ENCODE data around the gene KNDC1. TPM values are rescaled to one million over a fixed set of nuclear protein-coding genes. Genes with fewer than 3 reads are reported as not detected.

The KNDC1 gene
- total and polyA plus RNA-seq, 2 experiments from 2014 or later: 1.8 to 16.0 TPM

GRCh38 chr10:133204226-133205015 is 44.4 kb downstream of the KNDC1 start:
- Mint-ChIP-seq H3K27me3 (ENCODE audit: insufficient read depth, low read depth, poor library complexity) (peaks cover 2% of the 10 kb centered on the region), H3K27ac (no peak overlapping the region), H3K4me3 (no peak overlapping the region), H3K36me3 (ENCODE audit: low read depth) (no peaks in the 10 kb centered on the region), H3K9me3 (no peaks in the 10 kb centered on the region), H3K4me1 (no peaks in the 10 kb centered on the region)
- H2AFZ ChIP-seq: no peak overlapping the region
- DNase-seq (ENCODE audit: low spot score): no peak
- H3F3A ChIP-seq (replicated peaks; ENCODE audit: low read depth): 0 out of 2 replicates have a peak, but pooled peaks cover 3% of the 10 kb centered on the region
- no peak for ATAC-seq
- H3K4me3 ChIP-seq: no peak overlapping the region
- H3K4me1 ChIP-seq (ENCODE audit: insufficient read depth): no peaks in the 10 kb centered on the region
- no peaks in the 10 kb centered on the region for H4K20me1 ChIP-seq (replicated peaks; ENCODE audit: insufficient read depth)
- no peak for TF ChIP-seq POLR2AphosphoS5 (IDR thresholded peaks at IDR 0.05; ENCODE audit: low read depth)
- TF ChIP-seq ZNF462 (CRISPR knock-in tag; IDR thresholded peaks at IDR 0.05): no peak
- TF ChIP-seq CREB1 (CRISPR knock-in tag; IDR thresholded peaks at IDR 0.05; ENCODE audit: low read depth): no peak
- TF ChIP-seq EZH2phosphoT487 (IDR thresholded peaks at IDR 0.05; ENCODE audit: unreplicated experiment): no peak
- TF ChIP-seq STAT1 (IDR thresholded peaks at IDR 0.05; ENCODE audit: unreplicated experiment): no peak
- no peak for TF ChIP-seq JUNB (IDR thresholded peaks at IDR 0.05; ENCODE audit: unreplicated experiment)
- TF ChIP-seq NANOG (IDR thresholded peaks at IDR 0.05; ENCODE audit: borderline replicate concordance): no peak
- TF ChIP-seq ZNF331 (CRISPR knock-in tag; IDR thresholded peaks at IDR 0.05; ENCODE audit: low read depth): no peak
- no peak for TF ChIP-seq ZNF114 (CRISPR knock-in tag; IDR thresholded peaks at IDR 0.05)
- TF ChIP-seq, protein P1, sequence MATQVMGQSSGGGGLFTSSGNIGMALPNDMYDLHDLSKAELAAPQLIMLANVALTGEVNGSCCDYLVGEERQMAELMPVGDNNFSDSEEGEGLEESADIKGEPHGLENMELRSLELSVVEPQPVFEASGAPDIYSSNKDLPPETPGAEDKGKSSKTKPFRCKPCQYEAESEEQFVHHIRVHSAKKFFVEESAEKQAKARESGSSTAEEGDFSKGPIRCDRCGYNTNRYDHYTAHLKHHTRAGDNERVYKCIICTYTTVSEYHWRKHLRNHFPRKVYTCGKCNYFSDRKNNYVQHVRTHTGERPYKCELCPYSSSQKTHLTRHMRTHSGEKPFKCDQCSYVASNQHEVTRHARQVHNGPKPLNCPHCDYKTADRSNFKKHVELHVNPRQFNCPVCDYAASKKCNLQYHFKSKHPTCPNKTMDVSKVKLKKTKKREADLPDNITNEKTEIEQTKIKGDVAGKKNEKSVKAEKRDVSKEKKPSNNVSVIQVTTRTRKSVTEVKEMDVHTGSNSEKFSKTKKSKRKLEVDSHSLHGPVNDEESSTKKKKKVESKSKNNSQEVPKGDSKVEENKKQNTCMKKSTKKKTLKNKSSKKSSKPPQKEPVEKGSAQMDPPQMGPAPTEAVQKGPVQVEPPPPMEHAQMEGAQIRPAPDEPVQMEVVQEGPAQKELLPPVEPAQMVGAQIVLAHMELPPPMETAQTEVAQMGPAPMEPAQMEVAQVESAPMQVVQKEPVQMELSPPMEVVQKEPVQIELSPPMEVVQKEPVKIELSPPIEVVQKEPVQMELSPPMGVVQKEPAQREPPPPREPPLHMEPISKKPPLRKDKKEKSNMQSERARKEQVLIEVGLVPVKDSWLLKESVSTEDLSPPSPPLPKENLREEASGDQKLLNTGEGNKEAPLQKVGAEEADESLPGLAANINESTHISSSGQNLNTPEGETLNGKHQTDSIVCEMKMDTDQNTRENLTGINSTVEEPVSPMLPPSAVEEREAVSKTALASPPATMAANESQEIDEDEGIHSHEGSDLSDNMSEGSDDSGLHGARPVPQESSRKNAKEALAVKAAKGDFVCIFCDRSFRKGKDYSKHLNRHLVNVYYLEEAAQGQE (IDR thresholded peaks at IDR 0.05; ENCODE audit: unreplicated experiment): no peak
- no peak for TF ChIP-seq EZH2 (IDR thresholded peaks at IDR 0.05; ENCODE audit: low read depth, unreplicated experiment)
- TF ChIP-seq, protein P2, sequence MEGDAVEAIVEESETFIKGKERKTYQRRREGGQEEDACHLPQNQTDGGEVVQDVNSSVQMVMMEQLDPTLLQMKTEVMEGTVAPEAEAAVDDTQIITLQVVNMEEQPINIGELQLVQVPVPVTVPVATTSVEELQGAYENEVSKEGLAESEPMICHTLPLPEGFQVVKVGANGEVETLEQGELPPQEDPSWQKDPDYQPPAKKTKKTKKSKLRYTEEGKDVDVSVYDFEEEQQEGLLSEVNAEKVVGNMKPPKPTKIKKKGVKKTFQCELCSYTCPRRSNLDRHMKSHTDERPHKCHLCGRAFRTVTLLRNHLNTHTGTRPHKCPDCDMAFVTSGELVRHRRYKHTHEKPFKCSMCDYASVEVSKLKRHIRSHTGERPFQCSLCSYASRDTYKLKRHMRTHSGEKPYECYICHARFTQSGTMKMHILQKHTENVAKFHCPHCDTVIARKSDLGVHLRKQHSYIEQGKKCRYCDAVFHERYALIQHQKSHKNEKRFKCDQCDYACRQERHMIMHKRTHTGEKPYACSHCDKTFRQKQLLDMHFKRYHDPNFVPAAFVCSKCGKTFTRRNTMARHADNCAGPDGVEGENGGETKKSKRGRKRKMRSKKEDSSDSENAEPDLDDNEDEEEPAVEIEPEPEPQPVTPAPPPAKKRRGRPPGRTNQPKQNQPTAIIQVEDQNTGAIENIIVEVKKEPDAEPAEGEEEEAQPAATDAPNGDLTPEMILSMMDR (conservative IDR thresholded peaks at IDR 0.05; ENCODE audit: low read depth in 2 of 2): no peak
- H3K36me3 ChIP-seq (ENCODE audit: insufficient read depth): no peaks in the 10 kb centered on the region
- H3K9me2 ChIP-seq (ENCODE audit: insufficient read depth): peaks cover 4% of the 10 kb centered on the region; the same call in 1 of the 2 replicates
- H3K27me3 ChIP-seq (ENCODE audit: insufficient read depth): no peaks in the 10 kb centered on the region
- no peak overlapping the region for H3K27ac ChIP-seq (ENCODE audit: low read depth)
- H3K4me2 ChIP-seq: no peak overlapping the region
- H3K79me2 ChIP-seq (replicated peaks; ENCODE audit: insufficient read depth): no peaks in the 10 kb centered on the region

Data from GM23338 (cell line).